Tibial nerve (tissue), 4 donors: Measurements from ENCODE around the gene TBC1D5. TPM values are rescaled to one million over a fixed set of nuclear protein-coding genes. Genes with fewer than 3 reads are reported as not detected.

Experiments
- DNase-seq, 2 donors: peaks; one replicate each; pipeline ENCODE4 v3.0.0-alpha.2; 2019; ENCODE audit warnings: low spot score in 2 of 2
- H3K27ac ChIP-seq, 4 donors: fragments of 200-600 bp; sonication (generic) in 3 of 4; one replicate each; pipeline ENCODE4 v1.5.1; 2017 to 2019; ENCODE audit warnings: mild to moderate bottlenecking in 1 of 4
- H3K27me3 ChIP-seq, 2 donors: fragments of 200-600 bp; sonication (generic) in 1 of 2; one replicate each; pipeline versions ENCODE4 v1.5.1 to v1.6.0; 2017 to 2019
- H3K36me3 ChIP-seq, 3 donors: fragments of 200-600 bp; sonication (generic); one replicate each; pipeline ENCODE4 v1.5.1; 2018 to 2019
- H3K4me1 ChIP-seq, 4 donors: fragments of 200-600 bp; sonication (generic) in 3 of 4; one replicate each; pipeline ENCODE4 v1.5.1; 2017 to 2019
- H3K4me3 ChIP-seq, 4 donors: fragments of 200-600 bp; sonication (generic) in 3 of 4; one replicate each; pipeline ENCODE4 v1.5.1; 2017 to 2019; ENCODE audit warnings: mild to moderate bottlenecking in 1 of 4, moderate library complexity in 1 of 4
- H3K9me3 ChIP-seq, 4 donors: fragments of 200-600 bp; sonication (generic) in 3 of 4; one replicate each; pipeline ENCODE4 v1.5.1; 2017 to 2019
- EP300 ChIP-seq, 2 donors: sonication (generic); formaldehyde crosslinking; IDR thresholded peaks; one replicate each; pipeline ENCODE4 v1.6.1; 2017; ENCODE audit warnings: antibody characterized with exemption in 2 of 2, mild to moderate bottlenecking in 1 of 2
- POLR2A ChIP-seq, 2 donors: fragments of 450-650 bp; IDR thresholded peaks; one replicate each; pipeline ENCODE4 v1.6.1; 2017; ENCODE audit warnings: antibody characterized with exemption in 2 of 2, mild to moderate bottlenecking in 2 of 2, moderate library complexity in 2 of 2
- WGBS, 2 donors: methylation state at CpG; one replicate each; pipeline ENCODE4 v1.1.5; 2018; 5-methylcytosine and 5-hydroxymethylcytosine counted together
- total RNA-seq, 4 donors: library from RNA; depleted of rRNA; stranded (reverse); fragments of >200 nt; gene quantifications; one replicate each; pipeline ENCODE4 v1.1.0, GENCODE V29; 2016
- TF ChIP-seq, protein P1 (sequence below), 5 experiments: fragments of 200-600 bp in 3 of 5; fragments of 450-650 bp in 2 of 5; sonication (generic) in 3 of 5; IDR thresholded peaks; one replicate each; pipeline ENCODE4 v1.5.1; 2016 to 2019; ENCODE audit warnings: antibody characterized with exemption in 5 of 5, mild to moderate bottlenecking in 3 of 5, moderate library complexity in 2 of 5

Gene TBC1D5
- total RNA-seq, 4 donors from 2014 or later: 55.2 to 128 (median 79.4) TPM

DNA sequence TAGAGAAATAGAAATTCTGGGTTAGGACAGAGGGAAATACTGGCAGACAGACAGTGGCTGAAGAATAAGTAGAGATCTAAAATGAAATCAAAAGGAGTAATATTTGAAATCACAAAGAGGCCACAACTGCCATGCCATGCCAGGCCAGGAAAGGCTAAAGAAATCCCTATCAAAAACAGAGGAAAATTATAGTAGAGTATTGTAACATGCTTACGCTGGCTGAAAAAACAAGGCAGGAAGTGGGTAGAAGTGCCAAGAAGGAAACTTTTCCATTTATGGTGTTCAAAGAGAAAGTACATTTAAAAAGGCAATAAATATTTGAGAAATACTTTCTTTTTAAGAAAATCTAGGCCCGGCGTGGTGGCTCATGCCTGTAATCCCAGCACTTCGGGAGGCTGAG lies 442.0 kb downstream of the TBC1D5 start:
- WGBS, 2 donors: 62% methylated on average over 4 of the region's 4 CpGs
- H3K4me3 ChIP-seq: no peak overlapping the region
- peaks cover 0 to 7% (median 0%) of the 10 kb centered on the region in 3 donors for H3K36me3 ChIP-seq
- no peak for TF ChIP-seq POLR2A (IDR thresholded peaks at IDR 0.05)
- TF ChIP-seq, protein P1, sequence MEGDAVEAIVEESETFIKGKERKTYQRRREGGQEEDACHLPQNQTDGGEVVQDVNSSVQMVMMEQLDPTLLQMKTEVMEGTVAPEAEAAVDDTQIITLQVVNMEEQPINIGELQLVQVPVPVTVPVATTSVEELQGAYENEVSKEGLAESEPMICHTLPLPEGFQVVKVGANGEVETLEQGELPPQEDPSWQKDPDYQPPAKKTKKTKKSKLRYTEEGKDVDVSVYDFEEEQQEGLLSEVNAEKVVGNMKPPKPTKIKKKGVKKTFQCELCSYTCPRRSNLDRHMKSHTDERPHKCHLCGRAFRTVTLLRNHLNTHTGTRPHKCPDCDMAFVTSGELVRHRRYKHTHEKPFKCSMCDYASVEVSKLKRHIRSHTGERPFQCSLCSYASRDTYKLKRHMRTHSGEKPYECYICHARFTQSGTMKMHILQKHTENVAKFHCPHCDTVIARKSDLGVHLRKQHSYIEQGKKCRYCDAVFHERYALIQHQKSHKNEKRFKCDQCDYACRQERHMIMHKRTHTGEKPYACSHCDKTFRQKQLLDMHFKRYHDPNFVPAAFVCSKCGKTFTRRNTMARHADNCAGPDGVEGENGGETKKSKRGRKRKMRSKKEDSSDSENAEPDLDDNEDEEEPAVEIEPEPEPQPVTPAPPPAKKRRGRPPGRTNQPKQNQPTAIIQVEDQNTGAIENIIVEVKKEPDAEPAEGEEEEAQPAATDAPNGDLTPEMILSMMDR (IDR thresholded peaks at IDR 0.05): no peak
- no peak for TF ChIP-seq EP300 (IDR thresholded peaks at IDR 0.05)
- no peak overlapping the region for H3K27ac ChIP-seq
- H3K27me3 ChIP-seq: no peaks in the 10 kb centered on the region
- no peak for DNase-seq
- H3K4me1 ChIP-seq: peaks cover 0 to 14% (median 0%) of the 10 kb centered on the region in 4 donors
- no peaks in the 10 kb centered on the region for H3K9me3 ChIP-seq

DNA sequence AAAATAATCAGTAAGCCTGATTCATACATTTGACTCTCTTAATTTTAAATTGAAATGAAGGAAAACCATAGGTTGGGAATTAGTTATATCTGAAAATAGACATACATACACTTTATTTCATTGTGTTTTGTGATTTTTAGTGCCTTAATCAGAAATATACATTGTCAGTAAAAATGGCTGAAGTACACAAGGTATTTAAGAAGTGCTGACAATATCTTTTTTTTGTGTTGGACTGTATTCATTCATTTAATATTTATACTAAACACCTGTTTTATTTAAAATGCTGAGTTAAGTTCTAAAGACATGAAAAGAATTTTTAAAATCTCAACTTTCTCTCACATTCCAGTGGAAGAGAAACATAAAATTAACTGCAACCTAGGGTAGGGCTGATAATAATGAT lies 444.4 kb downstream of the TBC1D5 start:
- no peaks in the 10 kb centered on the region for H3K9me3 ChIP-seq
- H3K27ac ChIP-seq: no peak overlapping the region
- no peak for TF ChIP-seq POLR2A (IDR thresholded peaks at IDR 0.05)
- TF ChIP-seq, protein P1 (IDR thresholded peaks at IDR 0.05): no peak
- no peak for TF ChIP-seq EP300 (IDR thresholded peaks at IDR 0.05)
- H3K4me1 ChIP-seq: peaks cover 0 to 13% (median 0%) of the 10 kb centered on the region in 4 donors
- no peak for DNase-seq
- H3K4me3 ChIP-seq: no peak overlapping the region
- no peaks in the 10 kb centered on the region for H3K27me3 ChIP-seq
- H3K36me3 ChIP-seq: peaks cover 0 to 7% (median 0%) of the 10 kb centered on the region in 3 donors

DNA sequence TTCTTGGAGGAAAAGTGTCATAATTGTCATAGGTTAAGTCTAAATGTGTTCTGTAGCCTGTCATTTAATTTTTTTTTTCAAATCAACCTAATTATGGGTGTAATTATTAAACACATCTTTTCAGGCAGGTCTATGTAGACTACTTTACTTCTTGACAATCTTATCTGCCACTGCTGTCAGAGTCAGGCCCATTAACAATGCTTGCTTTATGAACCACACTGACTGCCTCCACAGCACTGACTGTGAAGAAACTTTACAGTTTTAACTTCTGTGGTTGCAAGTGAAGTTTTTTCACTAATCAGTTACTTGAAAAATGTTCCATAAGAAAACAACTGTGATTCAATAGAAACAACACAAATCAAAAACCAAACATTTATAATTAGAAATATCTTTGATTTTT lies 449.9 kb downstream of the TBC1D5 start:
- no peak overlapping the region for H3K27ac ChIP-seq
- no peaks in the 10 kb centered on the region for H3K9me3 ChIP-seq
- peaks cover 0 to 29% (median 0%) of the 10 kb centered on the region in 3 donors for H3K36me3 ChIP-seq
- H3K4me1 ChIP-seq: no peaks in the 10 kb centered on the region
- DNase-seq: no peak
- H3K27me3 ChIP-seq: no peaks in the 10 kb centered on the region
- TF ChIP-seq, protein P1 (IDR thresholded peaks at IDR 0.05): no peak
- TF ChIP-seq POLR2A (IDR thresholded peaks at IDR 0.05) (no peak), EP300 (IDR thresholded peaks at IDR 0.05) (no peak)
- no peak overlapping the region for H3K4me3 ChIP-seq

DNA sequence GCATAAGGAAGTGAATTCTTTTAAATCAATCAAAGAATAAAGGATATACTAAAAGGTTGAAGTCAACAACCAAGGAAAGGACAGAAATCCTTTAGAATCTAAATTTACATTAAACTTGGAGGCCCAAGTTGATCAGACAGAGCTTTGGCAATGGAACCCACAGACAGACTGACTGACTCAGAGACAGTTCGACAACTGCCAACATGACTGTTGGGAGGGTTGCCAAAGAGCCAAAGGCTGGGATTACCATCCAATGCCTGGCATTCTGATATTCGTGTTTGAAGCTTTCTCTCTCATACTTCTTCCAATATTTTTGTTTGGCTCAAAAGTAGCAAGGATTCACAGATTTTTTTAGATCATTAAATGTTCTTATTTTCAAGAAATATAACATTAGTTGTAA lies 451.5 kb downstream of the TBC1D5 start:
- no peaks in the 10 kb centered on the region for H3K27me3 ChIP-seq
- H3K4me1 ChIP-seq: no peaks in the 10 kb centered on the region
- TF ChIP-seq POLR2A (IDR thresholded peaks at IDR 0.05) (no peak), EP300 (IDR thresholded peaks at IDR 0.05) (no peak)
- TF ChIP-seq, protein P1 (IDR thresholded peaks at IDR 0.05): no peak
- no peak overlapping the region for H3K27ac ChIP-seq
- no peaks in the 10 kb centered on the region for H3K9me3 ChIP-seq
- DNase-seq: no peak
- 60 to 73% methylated on average over 2 of the region's 2 CpGs for WGBS, 2 donors
- H3K4me3 ChIP-seq: no peak overlapping the region
- H3K36me3 ChIP-seq: peaks cover 0 to 22% (median 0%) of the 10 kb centered on the region in 3 donors

DNA sequence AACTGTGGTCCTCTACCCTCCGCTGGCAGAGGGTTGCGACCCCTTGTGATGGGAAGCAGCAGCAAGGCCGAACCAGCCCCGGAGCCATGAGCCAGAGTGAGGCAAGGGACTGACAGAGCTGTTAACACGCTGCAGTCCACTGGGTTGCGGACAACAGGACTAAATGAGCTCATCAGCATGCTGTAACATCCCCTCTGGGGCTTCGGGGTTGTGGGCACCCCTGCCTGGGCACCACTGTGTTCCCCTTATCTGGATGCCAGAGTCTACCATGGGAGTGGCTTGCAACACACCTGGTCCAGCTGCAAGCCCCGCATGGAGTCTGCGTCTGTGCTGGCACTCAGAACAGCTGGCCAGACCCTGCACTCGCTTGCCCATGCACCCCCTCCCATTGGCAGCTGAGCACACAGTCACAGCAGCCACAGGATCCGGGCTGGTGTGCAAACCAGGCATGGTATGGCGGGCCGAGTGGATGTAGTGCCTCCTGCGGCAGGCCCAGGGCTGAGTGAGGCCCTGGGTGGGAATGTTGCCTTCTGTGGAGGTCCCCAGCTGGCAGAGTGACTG lies 453.5 kb downstream of the TBC1D5 start:
- Histone ChIP-seq H3K9me3 (no peaks in the 10 kb centered on the region), H3K4me1 (no peaks in the 10 kb centered on the region), H3K27ac (no peak overlapping the region), H3K4me3 (no peak overlapping the region), H3K27me3 (no peaks in the 10 kb centered on the region), H3K36me3 (peaks cover 0 to 22% (median 0%) of the 10 kb centered on the region in 3 donors)
- DNase-seq: no peak
- TF ChIP-seq EP300 (IDR thresholded peaks at IDR 0.05): no peak
- TF ChIP-seq POLR2A (IDR thresholded peaks at IDR 0.05): no peak
- TF ChIP-seq, protein P1 (IDR thresholded peaks at IDR 0.05): no peak
- WGBS, 2 donors: 96% methylated on average over 12 to 13 of the region's 14 CpGs
